Sigmoid colon (tissue), 7 donors: Measurements from ENCODE around the gene RBPJ. TPM values are rescaled to one million over a fixed set of nuclear protein-coding genes. Genes with fewer than 3 reads are reported as not detected.

Source experiments
- DNase-seq: peaks from one replicate; pipeline ENCODE4 v3.0.0-alpha.2; 2019
- H3K27ac ChIP-seq, 4 donors: fragments of 200-600 bp; sonication (generic); one replicate each; pipeline ENCODE4 v1.5.1; 2016 to 2019; ENCODE audit warnings: mild to moderate bottlenecking in 1 of 4
- H3K27me3 ChIP-seq, 3 donors: fragments of 200-600 bp; sonication (generic); one replicate each; pipeline ENCODE4 v1.5.1; 2019; ENCODE audit warnings: mild to moderate bottlenecking in 1 of 3
- H3K36me3 ChIP-seq, 4 donors: fragments of 200-600 bp; sonication (generic); one replicate each; pipeline ENCODE4 v1.5.1; 2016 to 2019
- H3K4me1 ChIP-seq, 4 donors: fragments of 200-600 bp; sonication (generic); one replicate each; pipeline ENCODE4 v1.5.1; 2017 to 2019
- H3K4me3 ChIP-seq, 4 donors: fragments of 200-600 bp; sonication (generic); one replicate each; pipeline ENCODE4 v1.5.1; 2017 to 2019; ENCODE audit warnings: mild to moderate bottlenecking in 2 of 4, moderate library complexity in 1 of 4
- H3K9me3 ChIP-seq, 4 donors: fragments of 200-600 bp in 3 of 4; sonication (generic) in 3 of 4; one replicate each; pipeline versions ENCODE4 v1.5.1 to v1.6.1; 2013 to 2019
- EP300 ChIP-seq, 4 donors: sonication (generic); formaldehyde crosslinking; IDR thresholded peaks; one replicate each; pipeline ENCODE4 v1.6.1; 2017; ENCODE audit warnings: antibody characterized with exemption in 4 of 4
- POLR2A ChIP-seq, 2 donors: fragments of 450-650 bp; IDR thresholded peaks; one replicate each; pipeline ENCODE4 v1.6.1; 2016; ENCODE audit warnings: antibody characterized with exemption in 2 of 2, mild to moderate bottlenecking in 2 of 2, moderate library complexity in 2 of 2
- POLR2AphosphoS5 ChIP-seq, 4 donors: sonication (generic); formaldehyde crosslinking; IDR thresholded peaks; one replicate each; pipeline ENCODE4 v1.6.1; 2017; ENCODE audit warnings: antibody characterized with exemption in 4 of 4
- WGBS, 2 donors: extraction: QIAGEN DNeasy Blood & Tissue Kit; methylation state at CpG; one replicate each; pipeline ENCODE4 v1.1.7; 2013; 5-methylcytosine and 5-hydroxymethylcytosine counted together
- intact Hi-C: fragments of 100-400 bp; cut with DNase I; formaldehyde crosslinking; loops from one replicate; pipeline ENCODE4 v1.15.1; 2023
- polyA plus RNA-seq, 3 donors: library from polyadenylated mRNA; stranded (reverse); fragments of 200-250 nt; gene quantifications; one replicate each; pipeline ENCODE4 v1.2.3, GENCODE V29; 2013
- total RNA-seq, 4 donors: library from RNA; depleted of rRNA; stranded (reverse); fragments of >200 nt; gene quantifications; one replicate each; pipeline ENCODE4 v1.1.0, GENCODE V29; 2016
- TF ChIP-seq, protein P1 (sequence below), 4 experiments: fragments of 450-650 bp in 3 of 4; fragments of 200-600 bp in 1 of 4; IDR thresholded peaks; one replicate each; pipeline ENCODE4 v1.5.1; 2016 to 2019; ENCODE audit warnings: antibody characterized with exemption in 4 of 4, mild to moderate bottlenecking in 3 of 4, moderate library complexity in 2 of 4
- donor health status: healthy with polysubstance abuse.
- donor health status: Bipolar disorder and iron deficiency.
- donor health status: healthy.

The RBPJ gene
- total and polyA plus RNA-seq, 7 donors = 15.0 to 114 (median 78.4) TPM

GRCh38 chr4:26377328-26378311, 56.8 kb downstream of the RBPJ start:
- H3K4me3 ChIP-seq = no peak overlapping the region
- TF ChIP-seq, protein P1, sequence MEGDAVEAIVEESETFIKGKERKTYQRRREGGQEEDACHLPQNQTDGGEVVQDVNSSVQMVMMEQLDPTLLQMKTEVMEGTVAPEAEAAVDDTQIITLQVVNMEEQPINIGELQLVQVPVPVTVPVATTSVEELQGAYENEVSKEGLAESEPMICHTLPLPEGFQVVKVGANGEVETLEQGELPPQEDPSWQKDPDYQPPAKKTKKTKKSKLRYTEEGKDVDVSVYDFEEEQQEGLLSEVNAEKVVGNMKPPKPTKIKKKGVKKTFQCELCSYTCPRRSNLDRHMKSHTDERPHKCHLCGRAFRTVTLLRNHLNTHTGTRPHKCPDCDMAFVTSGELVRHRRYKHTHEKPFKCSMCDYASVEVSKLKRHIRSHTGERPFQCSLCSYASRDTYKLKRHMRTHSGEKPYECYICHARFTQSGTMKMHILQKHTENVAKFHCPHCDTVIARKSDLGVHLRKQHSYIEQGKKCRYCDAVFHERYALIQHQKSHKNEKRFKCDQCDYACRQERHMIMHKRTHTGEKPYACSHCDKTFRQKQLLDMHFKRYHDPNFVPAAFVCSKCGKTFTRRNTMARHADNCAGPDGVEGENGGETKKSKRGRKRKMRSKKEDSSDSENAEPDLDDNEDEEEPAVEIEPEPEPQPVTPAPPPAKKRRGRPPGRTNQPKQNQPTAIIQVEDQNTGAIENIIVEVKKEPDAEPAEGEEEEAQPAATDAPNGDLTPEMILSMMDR (IDR thresholded peaks at IDR 0.05) = no peak
- TF ChIP-seq POLR2AphosphoS5 (IDR thresholded peaks at IDR 0.05) (no peak), POLR2A (IDR thresholded peaks at IDR 0.05) (no peak), EP300 (IDR thresholded peaks at IDR 0.05) (no peak)
- WGBS, 2 donors = 81 to 82% methylated on average over 4 of the region's 4 CpGs
- intact Hi-C loops = no loop called here
- H3K4me1 ChIP-seq = peaks cover 0 to 81% (median 46%) of the 10 kb centered on the region in 4 donors
- H3K36me3 ChIP-seq = no peaks in the 10 kb centered on the region
- no peak overlapping the region for H3K27ac ChIP-seq
- H3K9me3 ChIP-seq = no peaks in the 10 kb centered on the region
- no peak for DNase-seq
- H3K27me3 ChIP-seq = no peaks in the 10 kb centered on the region

GRCh38 chr4:26379837-26380236, 59.0 kb downstream of the RBPJ start:
- peaks cover 0 to 71% (median 33%) of the 10 kb centered on the region in 4 donors for H3K4me1 ChIP-seq
- no peak overlapping the region for H3K4me3 ChIP-seq
- H3K9me3 ChIP-seq = no peaks in the 10 kb centered on the region
- no peak for DNase-seq
- H3K27ac ChIP-seq = no peak overlapping the region
- WGBS, 2 donors = 92 to 96% methylated on average over 2 of the region's 2 CpGs
- intact Hi-C loops = no loop called here
- TF ChIP-seq POLR2AphosphoS5 (IDR thresholded peaks at IDR 0.05) = no peak
- no peak for TF ChIP-seq POLR2A (IDR thresholded peaks at IDR 0.05)
- no peak for TF ChIP-seq EP300 (IDR thresholded peaks at IDR 0.05)
- no peaks in the 10 kb centered on the region for H3K27me3 ChIP-seq
- H3K36me3 ChIP-seq = no peaks in the 10 kb centered on the region

DNA sequence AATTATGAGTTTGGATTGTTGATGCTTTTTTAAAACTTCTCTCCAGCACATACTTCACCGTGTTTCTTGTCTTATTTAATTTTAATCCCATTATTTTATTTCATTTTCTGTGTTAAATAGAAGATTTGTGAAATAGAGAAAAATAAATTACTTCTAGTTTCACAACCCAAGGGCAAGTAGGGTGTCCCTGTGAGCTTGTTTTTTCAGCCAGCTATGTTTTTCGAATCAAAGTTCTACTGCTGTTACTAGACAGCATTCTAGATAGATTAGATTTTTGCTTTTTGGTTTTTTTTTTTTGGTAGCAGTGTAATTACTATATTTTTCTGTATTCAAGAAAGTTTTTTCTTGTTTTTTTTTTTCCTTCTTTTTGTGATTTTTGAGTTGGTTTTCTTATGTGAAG, 59.9 kb downstream of the RBPJ start:
- no peak for DNase-seq
- no peak overlapping the region for H3K27ac ChIP-seq
- H3K4me1 ChIP-seq = peaks cover 0 to 68% (median 31%) of the 10 kb centered on the region in 4 donors
- H3K4me3 ChIP-seq = no peak overlapping the region
- no peaks in the 10 kb centered on the region for H3K27me3 ChIP-seq
- intact Hi-C loops = no loop called here
- WGBS, 2 donors = 70 to 79% methylated on average over 2 of the region's 2 CpGs
- no peak for TF ChIP-seq EP300 (IDR thresholded peaks at IDR 0.05)
- TF ChIP-seq, protein P1 (IDR thresholded peaks at IDR 0.05) = no peak
- H3K9me3 ChIP-seq = no peaks in the 10 kb centered on the region
- H3K36me3 ChIP-seq = no peaks in the 10 kb centered on the region

- no peak for DNase-seq
- Histone ChIP-seq H3K36me3 (peaks cover 0 to 30% (median 0%) of the 10 kb centered on the region in 4 donors), H3K4me1 (peaks cover 0 to 39% (median 15%) of the 10 kb centered on the region in 4 donors), H3K27me3 (no peaks in the 10 kb centered on the region), H3K4me3 (no peak overlapping the region), H3K27ac (no peak overlapping the region), H3K9me3 (no peaks in the 10 kb centered on the region)
- TF ChIP-seq POLR2A (IDR thresholded peaks at IDR 0.05) (no peak), EP300 (IDR thresholded peaks at IDR 0.05) (no peak), POLR2AphosphoS5 (IDR thresholded peaks at IDR 0.05) (no peak)
- TF ChIP-seq, protein P1 (IDR thresholded peaks at IDR 0.05) = no peak
- 76 to 77% methylated on average over 4 of the region's 7 CpGs for WGBS, 2 donors
- intact Hi-C loops = no loop called here
Measured at GRCh38 chr4:26384380-26385057, 63.7 kb downstream of the RBPJ start.

DNA sequence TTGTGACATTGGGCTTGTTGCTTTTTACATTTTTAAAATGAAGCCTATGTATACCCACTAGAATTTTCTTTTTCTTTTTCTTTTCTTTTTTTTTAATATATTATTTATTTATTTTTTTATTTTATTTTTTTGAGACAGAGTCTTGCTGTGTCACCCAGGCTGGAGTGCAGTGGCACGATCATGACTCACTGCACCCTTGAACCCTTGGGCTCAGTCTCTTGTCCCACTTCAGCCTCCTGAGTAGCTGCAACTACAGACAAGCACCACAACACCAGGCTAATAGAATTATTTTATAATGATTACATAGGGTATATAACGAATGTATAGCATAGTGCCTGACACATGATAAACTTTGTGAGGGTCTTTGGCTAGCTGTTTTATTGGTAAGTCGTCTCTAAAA, 64.9 kb downstream of the RBPJ start:
- no peak overlapping the region for H3K4me3 ChIP-seq

More for the DNA sequence above, 64.9 kb downstream of the RBPJ start:
- no peak overlapping the region for H3K27ac ChIP-seq
- no peak for DNase-seq
- intact Hi-C loops = no loop called here
- TF ChIP-seq POLR2AphosphoS5 (IDR thresholded peaks at IDR 0.05) (no peak), POLR2A (IDR thresholded peaks at IDR 0.05) (no peak), EP300 (IDR thresholded peaks at IDR 0.05) (no peak)
- TF ChIP-seq, protein P1 (IDR thresholded peaks at IDR 0.05) = no peak
- H3K4me1 ChIP-seq = peaks cover 0 to 27% (median 9%) of the 10 kb centered on the region in 4 donors
- H3K27me3 ChIP-seq = no peaks in the 10 kb centered on the region
- H3K9me3 ChIP-seq = no peaks in the 10 kb centered on the region
- WGBS, 2 donors = 73 to 82% methylated on average over 3 of the region's 3 CpGs
- H3K36me3 ChIP-seq = peaks cover 0 to 40% (median 0%) of the 10 kb centered on the region in 4 donors
